GM12891 (cell line): ENCODE results near the gene RYR1.
"Not testable (repeated sequence)": the region's sequence is repeated elsewhere in the genome, so short reads cannot be mapped to it uniquely, and the experiment has no call there.

ENCODE experiments used
- DNase-seq: peaks from one replicate; pipeline ENCODE4 v3.0.0; 2011; ENCODE audit warnings: low spot score; ENCODE audit not compliant: insufficient read length
- FAIRE-seq: peaks from 2 replicates; lab custom pipeline; 2011; peaks lifted over from hg19 to GRCh38; lab: Jason Lieb, UNC
- PAX5 ChIP-seq: IDR thresholded peaks from 2 replicates; pipeline ENCODE4 v1.6.1; 2011; ENCODE audit warnings: low read length, moderate library complexity, mild to moderate bottlenecking; ENCODE audit not compliant: insufficient read depth, severe bottlenecking
- POLR2A ChIP-seq: IDR thresholded peaks from 2 replicates; pipeline ENCODE4 v1.6.1; 2011; ENCODE audit warnings: low read depth, low read length, control low read depth
- POLR2AphosphoS5 ChIP-seq: IDR thresholded peaks from 2 replicates; pipeline ENCODE4 v1.6.1; 2011; ENCODE audit warnings: low read depth, low read length, control low read depth
- POU2F2 ChIP-seq: IDR thresholded peaks from 2 replicates; pipeline ENCODE4 v1.6.1; 2011; ENCODE audit warnings: low read depth, mild to moderate bottlenecking, control low read depth, low read length, moderate library complexity
- SPI1 ChIP-seq: IDR thresholded peaks from 2 replicates; pipeline ENCODE4 v1.6.1; 2011; ENCODE audit warnings: low read depth, low read length, control low read depth
- TAF1 ChIP-seq: IDR thresholded peaks from 2 replicates; pipeline ENCODE4 v1.6.1; 2011; ENCODE audit warnings: low read depth, low read length, control low read depth

RYR1 gene

DNA sequence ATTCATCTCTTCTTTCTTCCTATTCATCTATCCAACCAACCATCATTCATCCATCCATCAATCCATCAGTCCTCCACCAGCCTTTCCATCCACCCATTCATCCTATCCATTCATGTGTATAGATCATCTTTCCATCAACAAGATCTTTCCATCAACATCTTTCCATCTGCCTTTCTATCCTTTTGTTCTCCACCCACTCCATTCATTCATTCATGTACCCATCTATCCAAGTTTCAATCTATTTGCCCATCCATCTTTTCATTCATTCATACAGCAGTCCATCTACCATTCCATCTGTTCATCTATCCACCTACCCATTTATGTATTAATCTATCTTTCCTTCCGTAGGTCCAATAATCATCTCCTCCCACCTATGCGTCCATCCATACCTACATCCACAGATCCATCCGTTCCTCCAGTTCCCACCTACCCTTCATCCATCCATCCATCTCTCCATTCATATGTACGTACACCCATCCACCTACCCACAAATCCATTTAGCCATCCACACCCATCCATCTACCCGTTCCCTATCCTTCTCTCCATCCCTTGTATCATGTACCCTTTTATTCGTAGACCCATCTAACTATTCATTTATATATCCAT lies 53.3 kb downstream of the RYR1 start:
- TF ChIP-seq PAX5 (no peak), POLR2AphosphoS5 (no peak), TAF1 (no peak), SPI1 (no peak), POU2F2 (no peak), POLR2A (no peak)
- DNase-seq = no peak
- no peak for FAIRE-seq

DNA sequence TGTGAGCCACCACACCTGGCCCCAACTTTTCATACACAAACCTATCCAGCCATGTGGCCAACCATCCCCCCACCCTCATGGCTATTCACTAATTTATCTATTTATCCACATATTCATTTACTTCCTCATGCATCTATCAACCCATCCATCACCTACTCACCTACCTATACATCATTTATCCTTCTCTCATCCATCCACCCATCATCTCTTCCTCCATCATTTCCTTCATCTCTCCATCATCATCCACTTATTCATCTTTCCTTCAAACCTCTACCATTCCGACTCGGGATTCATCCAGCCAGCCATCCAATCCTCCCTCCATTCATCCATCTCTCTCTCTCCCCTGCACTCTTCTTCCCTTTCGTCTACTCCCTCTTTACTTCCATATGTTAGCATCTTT lies 54.6 kb downstream of the RYR1 start:
- TF ChIP-seq PAX5 (no peak), POU2F2 (no peak), TAF1 (no peak)
- DNase-seq = no peak

DNA sequence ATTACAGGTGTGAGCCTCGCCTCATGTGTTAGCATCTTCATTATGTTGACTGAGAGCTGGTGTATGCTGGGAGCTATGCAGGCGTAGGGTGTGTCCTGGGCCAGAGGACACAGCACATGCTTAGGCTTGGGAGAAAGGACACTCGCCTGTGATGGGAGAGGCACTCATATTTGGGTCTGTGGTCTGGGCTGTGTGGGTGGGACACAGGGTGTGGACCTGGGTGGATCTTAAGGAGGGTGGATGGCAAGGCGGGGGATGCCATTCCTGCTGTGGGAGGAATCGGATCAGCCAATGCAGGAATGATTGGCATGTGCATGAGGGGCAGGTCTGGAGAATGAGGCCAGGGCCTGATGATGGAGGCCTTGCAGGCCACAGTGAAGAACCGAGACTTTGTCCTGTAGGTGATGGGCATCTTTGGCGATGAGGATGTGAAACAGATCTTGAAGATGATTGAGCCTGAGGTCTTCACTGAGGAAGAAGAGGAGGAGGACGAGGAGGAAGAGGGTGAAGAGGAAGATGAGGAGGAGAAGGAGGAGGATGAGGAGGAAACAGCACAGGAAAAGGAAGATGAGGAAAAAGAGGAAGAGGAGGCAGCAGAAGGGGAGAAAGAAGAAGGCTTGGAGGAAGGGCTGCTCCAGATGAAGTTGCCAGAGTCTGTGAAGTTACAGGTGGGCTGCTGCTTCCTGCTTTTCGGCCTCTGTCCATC lies 55.4 kb downstream of the RYR1 start:
- DNase-seq = no peak
- no peak for TF ChIP-seq POLR2AphosphoS5
- TF ChIP-seq PAX5 = no peak
- no peak for TF ChIP-seq POLR2A
- TF ChIP-seq SPI1 = no peak
- no peak for TF ChIP-seq POU2F2
- TF ChIP-seq TAF1 = no peak
- no peak for FAIRE-seq

More for the DNA sequence above, 54.6 kb downstream of the RYR1 start:
- no peak for FAIRE-seq

DNA sequence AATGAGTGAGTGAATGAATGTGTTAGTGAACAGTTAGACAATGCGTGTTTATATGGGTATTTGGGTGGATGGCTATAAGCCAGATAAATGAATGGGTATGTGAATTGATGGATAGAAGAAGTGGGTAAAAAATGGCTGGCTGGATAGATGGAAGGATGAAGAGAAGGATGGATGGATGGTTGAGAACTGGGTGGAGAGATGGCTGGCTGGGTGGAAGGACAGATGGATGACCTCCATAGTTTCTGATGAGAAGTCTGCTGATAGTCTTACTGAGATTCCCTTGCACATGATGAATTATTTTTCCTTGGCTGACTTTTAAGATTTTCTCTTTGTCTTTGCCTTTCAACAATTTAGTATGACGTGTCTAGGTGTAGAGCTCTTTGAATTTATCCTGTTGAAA lies 57.4 kb downstream of the RYR1 start:
- FAIRE-seq = no peak
- TF ChIP-seq SPI1 (no peak), POLR2A (no peak), POU2F2 (no peak), TAF1 (no peak), POLR2AphosphoS5 (no peak), PAX5 (no peak)
- no peak for DNase-seq

DNA sequence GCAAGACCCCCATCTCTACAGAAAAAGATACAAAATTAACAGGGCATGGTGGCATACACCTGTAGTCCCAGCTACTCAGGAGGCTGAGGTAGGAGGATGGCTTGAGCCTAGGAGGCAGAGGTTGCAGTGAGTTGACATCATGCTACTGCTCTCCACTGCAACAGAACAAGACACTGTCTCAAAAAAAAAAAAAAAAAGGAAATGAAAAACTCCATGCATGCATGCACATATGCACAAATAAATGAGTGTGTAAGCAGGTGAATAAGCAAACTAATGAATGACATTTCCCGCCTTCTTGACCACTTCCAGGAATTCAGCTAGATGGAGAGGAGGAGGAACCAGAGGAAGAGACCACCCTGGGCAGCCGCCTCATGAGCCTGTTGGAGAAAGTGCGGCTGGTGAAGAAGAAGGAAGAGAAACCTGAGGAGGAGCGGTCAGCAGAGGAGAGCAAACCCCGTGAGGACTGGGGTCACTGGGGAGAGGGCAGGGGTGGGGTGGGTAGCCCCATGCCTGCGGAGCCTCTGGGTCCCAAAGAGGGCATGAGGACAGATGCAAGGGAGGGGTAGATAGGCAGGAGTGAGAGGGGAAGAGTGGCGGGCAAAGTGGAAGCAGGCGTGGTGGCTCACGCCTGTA lies 58.8 kb downstream of the RYR1 start:
- FAIRE-seq (no peak), DNase-seq (no peak)
- no peak for TF ChIP-seq TAF1
- TF ChIP-seq SPI1 = no peak
- no peak for TF ChIP-seq POLR2A
- TF ChIP-seq POLR2AphosphoS5 = no peak
- no peak for TF ChIP-seq PAX5
- no peak for TF ChIP-seq POU2F2

DNA sequence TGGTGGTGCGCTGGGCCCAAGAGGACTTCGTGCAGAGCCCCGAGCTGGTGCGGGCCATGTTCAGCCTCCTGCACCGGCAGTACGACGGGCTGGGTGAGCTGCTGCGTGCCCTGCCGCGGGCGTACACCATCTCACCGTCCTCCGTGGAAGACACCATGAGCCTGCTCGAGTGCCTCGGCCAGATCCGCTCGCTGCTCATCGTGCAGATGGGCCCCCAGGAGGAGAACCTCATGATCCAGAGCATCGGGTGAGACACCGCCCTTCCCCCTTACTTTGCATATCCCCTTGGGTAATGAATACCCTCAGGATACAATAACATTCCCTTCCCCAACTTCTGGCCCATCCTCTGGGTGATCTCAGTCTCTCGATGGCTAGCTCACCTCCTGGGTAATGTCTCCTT lies 60.9 kb downstream of the RYR1 start:
- DNase-seq (no peak), FAIRE-seq (no peak)
- no peak for TF ChIP-seq POLR2AphosphoS5
- no peak for TF ChIP-seq PAX5
- TF ChIP-seq SPI1 = no peak
- no peak for TF ChIP-seq POLR2A
- no peak for TF ChIP-seq POU2F2
- TF ChIP-seq TAF1 = no peak

DNA sequence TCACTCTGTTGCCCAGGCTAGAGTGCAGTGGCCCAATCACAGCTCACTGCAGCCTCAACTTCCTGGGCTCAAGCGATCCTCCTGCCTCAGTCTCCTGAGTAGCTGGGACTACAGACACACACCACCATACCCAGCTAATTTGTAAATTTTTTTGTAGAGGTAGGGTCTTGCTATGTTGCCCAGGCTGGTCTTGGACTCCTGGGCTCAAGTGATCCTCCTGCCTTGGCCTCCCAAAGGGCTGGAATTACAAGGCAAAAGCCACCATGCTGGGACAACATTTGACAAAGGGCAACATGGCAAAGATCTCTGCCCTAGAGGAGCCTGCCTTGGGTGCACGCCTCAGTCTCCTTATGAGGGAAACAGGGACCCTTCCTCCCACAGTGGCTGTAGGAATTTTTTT lies 61.9 kb downstream of the RYR1 start:
- not testable (repeated sequence) for DNase-seq, FAIRE-seq

DNA sequence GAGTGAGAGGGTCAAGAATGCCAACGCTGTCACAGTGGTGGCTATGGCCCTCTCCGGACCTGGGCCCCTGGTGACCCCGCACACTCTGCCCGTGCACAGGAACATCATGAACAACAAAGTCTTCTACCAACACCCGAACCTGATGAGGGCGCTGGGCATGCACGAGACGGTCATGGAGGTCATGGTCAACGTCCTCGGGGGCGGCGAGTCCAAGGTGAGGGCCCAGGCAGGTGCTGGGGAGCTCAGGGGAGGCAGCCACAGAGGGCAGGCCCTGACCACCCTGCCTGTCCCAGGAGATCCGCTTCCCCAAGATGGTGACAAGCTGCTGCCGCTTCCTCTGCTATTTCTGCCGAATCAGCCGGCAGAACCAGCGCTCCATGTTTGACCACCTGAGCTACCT lies 62.6 kb downstream of the RYR1 start:
- DNase-seq = no peak
- no peak for FAIRE-seq
- no peak for TF ChIP-seq SPI1
- TF ChIP-seq TAF1 = no peak
- TF ChIP-seq POU2F2 = no peak
- no peak for TF ChIP-seq POLR2A
- no peak for TF ChIP-seq POLR2AphosphoS5
- TF ChIP-seq PAX5 = no peak

DNA sequence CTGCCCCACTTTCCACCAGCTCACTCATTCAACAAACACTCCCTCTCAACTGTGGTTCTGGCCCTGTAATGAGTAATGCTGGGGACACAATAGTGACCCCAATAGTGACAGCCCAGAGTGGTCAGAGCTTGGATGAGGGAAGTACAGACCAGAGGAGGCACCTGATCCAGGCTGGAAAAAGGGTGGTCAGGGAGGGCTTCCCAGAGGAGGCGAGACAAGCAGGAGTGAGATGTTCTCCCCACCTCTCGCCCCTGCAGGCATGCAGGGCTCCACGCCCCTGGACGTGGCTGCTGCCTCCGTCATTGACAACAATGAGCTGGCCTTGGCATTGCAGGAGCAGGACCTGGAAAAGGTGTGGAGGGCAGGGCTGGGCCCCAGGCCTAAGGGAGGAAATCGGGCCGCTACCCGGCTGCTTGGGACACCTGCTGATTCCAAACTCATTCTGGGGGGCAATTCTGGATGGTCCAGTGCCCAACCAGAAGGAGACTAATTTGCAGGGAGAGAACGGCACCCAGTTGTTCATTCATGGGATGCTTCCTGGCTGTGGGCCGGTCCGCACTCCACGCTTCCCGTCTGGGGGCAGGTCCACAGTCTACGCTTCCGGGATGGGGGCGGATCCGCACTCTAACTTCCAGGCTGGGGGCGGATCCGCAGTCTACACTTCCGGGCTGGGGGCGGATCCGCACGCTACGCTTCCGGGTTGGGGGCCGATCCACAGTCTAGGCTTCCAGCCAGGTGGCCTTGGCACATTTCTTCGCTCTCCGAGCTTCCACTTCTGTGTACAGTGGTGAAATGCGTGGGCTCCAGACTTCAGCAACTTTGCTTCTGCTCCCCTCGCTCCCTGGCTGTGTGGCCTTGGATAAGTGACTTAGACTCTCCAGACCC lies 63.4 kb downstream of the RYR1 start:
- no peak for TF ChIP-seq TAF1
- no peak for TF ChIP-seq PAX5
- TF ChIP-seq POU2F2 = no peak
- no peak for TF ChIP-seq SPI1
- no peak for TF ChIP-seq POLR2AphosphoS5
- TF ChIP-seq POLR2A = no peak
- DNase-seq = no peak
- no peak for FAIRE-seq
